Measurements from ENCODE around the gene CYFIP2.

The CYFIP2 gene

GRCh38 chr5:157259699-157260098, 6.2 kb upstream of the CYFIP2 start:
- no peak for DNase-seq

GRCh38 chr5:157263496-157264090, 2.3 kb upstream of the CYFIP2 start:
- DNase-seq = no peak

- no peak for DNase-seq
Observed at GRCh38 chr5:157266286-157267007, 524 bp downstream of the CYFIP2 start.

- no peak for DNase-seq
Observed at GRCh38 chr5:157267025-157267424, 1.1 kb downstream of the CYFIP2 start.

- no peak for DNase-seq
Observed at GRCh38 chr5:157267761-157268480, 2.0 kb downstream of the CYFIP2 start.

GRCh38 chr5:157269165-157269671, 3.3 kb downstream of the CYFIP2 start:
- no peak for DNase-seq

- DNase-seq = no peak
Observed at GRCh38 chr5:157269761-157270272, 3.9 kb downstream of the CYFIP2 start.

GRCh38 chr5:157270771-157271170, 4.8 kb downstream of the CYFIP2 start:
- DNase-seq = no peak

- peak; percentile 70 for DNase-seq
Observed at GRCh38 chr5:157271740-157272271, 5.9 kb downstream of the CYFIP2 start.

GRCh38 chr5:157273131-157273556, 7.2 kb downstream of the CYFIP2 start:
- DNase-seq = no peak

GRCh38 chr5:157275403-157275802, 9.5 kb downstream of the CYFIP2 start:
- DNase-seq = no peak

- no peak for DNase-seq
Observed at GRCh38 chr5:157278319-157279037, 12.6 kb downstream of the CYFIP2 start.

GRCh38 chr5:157279605-157280239, 13.8 kb downstream of the CYFIP2 start:
- DNase-seq = no peak

GRCh38 chr5:157280927-157281326, 15.0 kb downstream of the CYFIP2 start:
- no peak for DNase-seq

- no peak for DNase-seq
Observed at GRCh38 chr5:157282150-157282549, 16.2 kb downstream of the CYFIP2 start.

- no peak for DNase-seq
Observed at GRCh38 chr5:157283434-157283833, 17.5 kb downstream of the CYFIP2 start.

GRCh38 chr5:157284458-157285212, 18.7 kb downstream of the CYFIP2 start:
- no peak for DNase-seq

GRCh38 chr5:157285310-157286035, 19.6 kb downstream of the CYFIP2 start:
- DNase-seq = no peak

- no peak for DNase-seq
Observed at GRCh38 chr5:157286761-157287211, 20.9 kb downstream of the CYFIP2 start.

GRCh38 chr5:157288405-157289163, 22.7 kb downstream of the CYFIP2 start:
- no peak for DNase-seq
